ENCODE results near the gene SLC25A13. TPM values are rescaled to one million over a fixed set of nuclear protein-coding genes. Genes with fewer than 3 reads are reported as not detected.

The SLC25A13 gene
- total and polyA plus RNA-seq, 3 experiments from 2014 or later = 9.7 to 13.8 (median 10.8) TPM

GRCh38 chr7:96269246-96269994, 52.5 kb downstream of the SLC25A13 start:
- no peak overlapping the region for H3K27ac Mint-ChIP-seq
- ChIA-PET POLR2A (no interaction called here), CTCF (no interaction called here)
- no peak overlapping the region for H3K27ac ChIP-seq (ENCODE audit: low read depth, low read length)
- H3K36me3 ChIP-seq (ENCODE audit: insufficient read depth, low read length) = no peaks in the 10 kb centered on the region
- H3K4me3 ChIP-seq (ENCODE audit: low read length) = no peak overlapping the region
- no peaks in the 10 kb centered on the region for H3K4me1 ChIP-seq (ENCODE audit: insufficient read depth, low read length)
- H3K9me3 Mint-ChIP-seq = peaks cover 0 to 3% (median 0%) of the 10 kb centered on the region in 5 donors
- no peak for DNase-seq
- no peaks in the 10 kb centered on the region for H3K9me3 ChIP-seq (ENCODE audit: low read length)
- H3K27me3 ChIP-seq (ENCODE audit: insufficient read depth, low read length, poor library complexity, severe bottlenecking) = no peaks in the 10 kb centered on the region
- no peak overlapping the region for H3K4me3 Mint-ChIP-seq
- H3K4me1 Mint-ChIP-seq = peaks cover 0 to 3% (median 3%) of the 10 kb centered on the region in 3 donors
- peaks cover 18 to 48% (median 24%) of the 10 kb centered on the region in 3 donors for H3K36me3 Mint-ChIP-seq
- H3K27me3 Mint-ChIP-seq = no peaks in the 10 kb centered on the region

GRCh38 chr7:96266580-96266979, 55.3 kb downstream of the SLC25A13 start:
- Histone ChIP-seq H3K4me3 (ENCODE audit: low read length) (no peak overlapping the region), H3K27ac (ENCODE audit: low read depth, low read length) (no peak overlapping the region), H3K4me1 (ENCODE audit: insufficient read depth, low read length) (no peaks in the 10 kb centered on the region), H3K36me3 (ENCODE audit: insufficient read depth, low read length) (no peaks in the 10 kb centered on the region), H3K9me3 (ENCODE audit: low read length) (no peaks in the 10 kb centered on the region), H3K27me3 (ENCODE audit: insufficient read depth, low read length, poor library complexity, severe bottlenecking) (no peaks in the 10 kb centered on the region)
- H3K9me3 Mint-ChIP-seq = peaks cover 0 to 3% (median 0%) of the 10 kb centered on the region in 5 donors
- H3K27me3 Mint-ChIP-seq = no peaks in the 10 kb centered on the region
- peaks cover 8 to 12% (median 11%) of the 10 kb centered on the region in 3 donors for H3K4me1 Mint-ChIP-seq
- peaks cover 14 to 56% (median 21%) of the 10 kb centered on the region in 3 donors for H3K36me3 Mint-ChIP-seq
- CTCF ChIA-PET = no interaction called here
- no peak overlapping the region for H3K27ac Mint-ChIP-seq
- no peak for DNase-seq
- no peak overlapping the region for H3K4me3 Mint-ChIP-seq
- POLR2A ChIA-PET = no interaction called here

- Histone ChIP-seq H3K4me3 (ENCODE audit: low read length) (no peak overlapping the region), H3K27me3 (ENCODE audit: insufficient read depth, low read length, poor library complexity, severe bottlenecking) (no peaks in the 10 kb centered on the region), H3K9me3 (ENCODE audit: low read length) (no peaks in the 10 kb centered on the region), H3K36me3 (ENCODE audit: insufficient read depth, low read length) (no peaks in the 10 kb centered on the region), H3K27ac (ENCODE audit: low read depth, low read length) (no peak overlapping the region), H3K4me1 (ENCODE audit: insufficient read depth, low read length) (no peaks in the 10 kb centered on the region)
- Mint-ChIP-seq H3K4me3 (no peak overlapping the region), H3K4me1 (peaks cover 8 to 12% (median 11%) of the 10 kb centered on the region in 3 donors), H3K27me3 (no peaks in the 10 kb centered on the region), H3K27ac (peak overlapping the region in 1 of 8 donors; percentile 34), H3K36me3 (peaks cover 14 to 53% (median 20%) of the 10 kb centered on the region in 3 donors), H3K9me3 (peaks cover 0 to 3% (median 0%) of the 10 kb centered on the region in 5 donors)
- DNase-seq = no peak
- ChIA-PET CTCF (no interaction called here), POLR2A (no interaction called here)
Measured at GRCh38 chr7:96266015-96266414, 55.9 kb downstream of the SLC25A13 start.

- DNase-seq = no peak
- no peak overlapping the region for H3K4me3 Mint-ChIP-seq
- H3K4me3 ChIP-seq (ENCODE audit: low read length) = no peak overlapping the region
- POLR2A ChIA-PET = no interaction called here
- no peaks in the 10 kb centered on the region for H3K9me3 ChIP-seq (ENCODE audit: low read length)
- H3K27me3 Mint-ChIP-seq = no peaks in the 10 kb centered on the region
- H3K27me3 ChIP-seq (ENCODE audit: insufficient read depth, low read length, poor library complexity, severe bottlenecking) = no peaks in the 10 kb centered on the region
- no peaks in the 10 kb centered on the region for H3K36me3 ChIP-seq (ENCODE audit: insufficient read depth, low read length)
- peaks cover 3 to 29% (median 18%) of the 10 kb centered on the region in 5 donors for H3K9me3 Mint-ChIP-seq
- no peak overlapping the region for H3K27ac ChIP-seq (ENCODE audit: low read depth, low read length)
- peaks cover 8 to 13% (median 10%) of the 10 kb centered on the region in 3 donors for H3K4me1 Mint-ChIP-seq
- no peak overlapping the region for H3K27ac Mint-ChIP-seq
- H3K36me3 Mint-ChIP-seq = peaks cover 12 to 39% (median 15%) of the 10 kb centered on the region in 3 donors
- H3K4me1 ChIP-seq (ENCODE audit: insufficient read depth, low read length) = no peaks in the 10 kb centered on the region
- CTCF ChIA-PET = no interaction called here
Measured at GRCh38 chr7:96253964-96254363, 67.9 kb downstream of the SLC25A13 start.

GRCh38 chr7:96253441-96253840, 68.5 kb downstream of the SLC25A13 start:
- ChIA-PET CTCF (no interaction called here), POLR2A (no interaction called here)
- no peak overlapping the region for H3K27ac Mint-ChIP-seq
- H3K4me3 Mint-ChIP-seq = no peak overlapping the region
- Histone ChIP-seq H3K4me3 (ENCODE audit: low read length) (no peak overlapping the region), H3K9me3 (ENCODE audit: low read length) (no peaks in the 10 kb centered on the region), H3K36me3 (ENCODE audit: insufficient read depth, low read length) (no peaks in the 10 kb centered on the region), H3K4me1 (ENCODE audit: insufficient read depth, low read length) (no peaks in the 10 kb centered on the region), H3K27me3 (ENCODE audit: insufficient read depth, low read length, poor library complexity, severe bottlenecking) (no peaks in the 10 kb centered on the region), H3K27ac (ENCODE audit: low read depth, low read length) (no peak overlapping the region)
- H3K9me3 Mint-ChIP-seq = peaks cover 3 to 26% (median 18%) of the 10 kb centered on the region in 5 donors
- H3K4me1 Mint-ChIP-seq = peaks cover 8 to 13% (median 10%) of the 10 kb centered on the region in 3 donors
- DNase-seq = no peak
- no peaks in the 10 kb centered on the region for H3K27me3 Mint-ChIP-seq
- H3K36me3 Mint-ChIP-seq = peaks cover 12 to 36% (median 15%) of the 10 kb centered on the region in 3 donors

GRCh38 chr7:96250776-96251361, 71.0 kb downstream of the SLC25A13 start:
- Mint-ChIP-seq H3K27me3 (no peaks in the 10 kb centered on the region), H3K27ac (no peak overlapping the region), H3K36me3 (peaks cover 1 to 11% (median 8%) of the 10 kb centered on the region in 3 donors), H3K4me1 (peaks cover 8 to 13% (median 10%) of the 10 kb centered on the region in 3 donors), H3K4me3 (no peak overlapping the region), H3K9me3 (peaks cover 0 to 3% (median 2%) of the 10 kb centered on the region in 5 donors)
- no peaks in the 10 kb centered on the region for H3K36me3 ChIP-seq (ENCODE audit: insufficient read depth, low read length)
- no peaks in the 10 kb centered on the region for H3K4me1 ChIP-seq (ENCODE audit: insufficient read depth, low read length)
- no peak overlapping the region for H3K4me3 ChIP-seq (ENCODE audit: low read length)
- no peak overlapping the region for H3K27ac ChIP-seq (ENCODE audit: low read depth, low read length)
- ChIA-PET CTCF (no interaction called here), POLR2A (no interaction called here)
- no peaks in the 10 kb centered on the region for H3K27me3 ChIP-seq (ENCODE audit: insufficient read depth, low read length, poor library complexity, severe bottlenecking)
- no peaks in the 10 kb centered on the region for H3K9me3 ChIP-seq (ENCODE audit: low read length)
- no peak for DNase-seq

- H3K27me3 ChIP-seq (ENCODE audit: insufficient read depth, low read length, poor library complexity, severe bottlenecking) = no peaks in the 10 kb centered on the region
- H3K27ac ChIP-seq (ENCODE audit: low read depth, low read length) = no peak overlapping the region
- Mint-ChIP-seq H3K36me3 (peaks cover 1 to 10% (median 5%) of the 10 kb centered on the region in 3 donors), H3K4me3 (no peak overlapping the region), H3K4me1 (peaks cover 12 to 16% (median 15%) of the 10 kb centered on the region in 3 donors), H3K27ac (no peak overlapping the region), H3K9me3 (no peaks in the 10 kb centered on the region), H3K27me3 (peaks cover 0 to 1% of the 10 kb centered on the region in 2 donors)
- no peaks in the 10 kb centered on the region for H3K36me3 ChIP-seq (ENCODE audit: insufficient read depth, low read length)
- no peak for DNase-seq
- POLR2A ChIA-PET = interaction anchor here (0.5 kb wide), 1 partner anchor 67 kb away, joined by 3 read pairs; no protein-coding TSS in a partner anchor
- H3K4me1 ChIP-seq (ENCODE audit: insufficient read depth, low read length) = no peaks in the 10 kb centered on the region
- no peaks in the 10 kb centered on the region for H3K9me3 ChIP-seq (ENCODE audit: low read length)
- CTCF ChIA-PET = no interaction called here
- no peak overlapping the region for H3K4me3 ChIP-seq (ENCODE audit: low read length)
Measured at GRCh38 chr7:96248405-96248804, 73.5 kb downstream of the SLC25A13 start.

- Histone ChIP-seq H3K4me3 (ENCODE audit: low read length) (no peak overlapping the region), H3K4me1 (ENCODE audit: insufficient read depth, low read length) (no peaks in the 10 kb centered on the region), H3K36me3 (ENCODE audit: insufficient read depth, low read length) (no peaks in the 10 kb centered on the region), H3K27ac (ENCODE audit: low read depth, low read length) (no peak overlapping the region), H3K27me3 (ENCODE audit: insufficient read depth, low read length, poor library complexity, severe bottlenecking) (no peaks in the 10 kb centered on the region), H3K9me3 (ENCODE audit: low read length) (no peaks in the 10 kb centered on the region)
- DNase-seq = no peak
- Mint-ChIP-seq H3K27me3 (peaks cover 0 to 1% of the 10 kb centered on the region in 2 donors), H3K4me3 (no peak overlapping the region), H3K36me3 (peaks cover 0 to 5% (median 0%) of the 10 kb centered on the region in 3 donors), H3K9me3 (no peaks in the 10 kb centered on the region), H3K27ac (no peak overlapping the region), H3K4me1 (peaks cover 12 to 27% (median 18%) of the 10 kb centered on the region in 3 donors)
- ChIA-PET CTCF (no interaction called here), POLR2A (no interaction called here)
Measured at GRCh38 chr7:96246919-96247318, 75.0 kb downstream of the SLC25A13 start.

All from CD8-positive, alpha-beta memory T cell (primary cell).